Upper lobe of left lung (tissue), 4 donors: ENCODE data around the gene CD6.

ENCODE experiments used
- EP300 ChIP-seq, 4 donors: sonication (generic); formaldehyde crosslinking; IDR thresholded peaks; one replicate each; pipeline ENCODE4 v1.5.1; 2017; ENCODE audit warnings: antibody characterized with exemption in 4 of 4, control low read depth in 2 of 4
- POLR2A ChIP-seq, 4 donors: fragments of 450-650 bp; IDR thresholded peaks; one replicate each; pipeline ENCODE4 v1.5.1; 2016 to 2017; ENCODE audit warnings: antibody characterized with exemption in 4 of 4, mild to moderate bottlenecking in 2 of 4
- POLR2AphosphoS5 ChIP-seq, 2 donors: sonication (generic); formaldehyde crosslinking; IDR thresholded peaks; one replicate each; pipeline ENCODE4 v1.5.1; 2017; ENCODE audit warnings: antibody characterized with exemption in 2 of 2
- TF ChIP-seq, protein P1 (sequence below), 6 experiments: fragments of 450-650 bp in 4 of 6; fragments of 200-600 bp in 2 of 6; sonication (generic) in 2 of 6; IDR thresholded peaks; one replicate each; pipeline ENCODE4 v1.5.1; 2016 to 2019; ENCODE audit warnings: antibody characterized with exemption in 6 of 6

- TF ChIP-seq, protein P1, sequence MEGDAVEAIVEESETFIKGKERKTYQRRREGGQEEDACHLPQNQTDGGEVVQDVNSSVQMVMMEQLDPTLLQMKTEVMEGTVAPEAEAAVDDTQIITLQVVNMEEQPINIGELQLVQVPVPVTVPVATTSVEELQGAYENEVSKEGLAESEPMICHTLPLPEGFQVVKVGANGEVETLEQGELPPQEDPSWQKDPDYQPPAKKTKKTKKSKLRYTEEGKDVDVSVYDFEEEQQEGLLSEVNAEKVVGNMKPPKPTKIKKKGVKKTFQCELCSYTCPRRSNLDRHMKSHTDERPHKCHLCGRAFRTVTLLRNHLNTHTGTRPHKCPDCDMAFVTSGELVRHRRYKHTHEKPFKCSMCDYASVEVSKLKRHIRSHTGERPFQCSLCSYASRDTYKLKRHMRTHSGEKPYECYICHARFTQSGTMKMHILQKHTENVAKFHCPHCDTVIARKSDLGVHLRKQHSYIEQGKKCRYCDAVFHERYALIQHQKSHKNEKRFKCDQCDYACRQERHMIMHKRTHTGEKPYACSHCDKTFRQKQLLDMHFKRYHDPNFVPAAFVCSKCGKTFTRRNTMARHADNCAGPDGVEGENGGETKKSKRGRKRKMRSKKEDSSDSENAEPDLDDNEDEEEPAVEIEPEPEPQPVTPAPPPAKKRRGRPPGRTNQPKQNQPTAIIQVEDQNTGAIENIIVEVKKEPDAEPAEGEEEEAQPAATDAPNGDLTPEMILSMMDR (IDR thresholded peaks at IDR 0.05) = no peak
- TF ChIP-seq POLR2A (IDR thresholded peaks at IDR 0.05) (no peak), EP300 (IDR thresholded peaks at IDR 0.05) (no peak), POLR2AphosphoS5 (IDR thresholded peaks at IDR 0.05) (no peak)
Measured at GRCh38 chr11:61035526-61035835, 64.0 kb downstream of the CD6 start.
